Measurements from ENCODE around the gene RTN3. TPM values are rescaled to one million over a fixed set of nuclear protein-coding genes. Genes with fewer than 3 reads are reported as not detected.
A peak's percentile ranks its signal among the peaks of the same experiment; 100 is the strongest.

RTN3 gene
- total RNA-seq, 2 experiments from 2014 or later, result 34.0 to 69.3 TPM

DNA sequence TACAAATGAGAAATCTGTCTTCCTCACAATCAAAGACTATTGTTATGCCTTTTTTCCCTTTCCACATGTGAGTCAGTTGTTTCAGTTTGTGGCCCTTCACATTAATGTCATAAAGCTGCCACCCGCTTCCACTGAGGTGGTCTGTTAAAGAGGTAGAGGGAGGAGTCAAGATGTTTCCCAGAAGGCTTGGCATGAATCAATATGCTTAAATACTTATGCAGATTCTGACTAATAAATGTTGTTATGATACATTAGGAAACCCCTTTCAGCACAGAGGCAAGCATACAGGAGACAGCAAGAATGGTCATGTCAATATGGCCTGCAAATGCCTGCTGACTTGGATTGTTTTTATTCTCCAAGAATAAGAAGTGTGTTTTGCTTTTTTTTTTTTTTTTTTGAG lies 6.5 kb downstream of the RTN3 start:
- no peak overlapping the region for H3K4me3 ChIP-seq (ENCODE audit: low read depth, low read length, poor library complexity, severe bottlenecking)
- H3K4me1 ChIP-seq (ENCODE audit: insufficient read depth, low read length, poor library complexity, severe bottlenecking), result peaks cover 9% of the 10 kb centered on the region
- ChIA-PET CTCF (ENCODE audit: unreplicated experiment) (no interaction called here), POLR2A (no interaction called here)
- H4K20me1 ChIP-seq (ENCODE audit: insufficient read depth, low read length), result peaks cover 5% of the 10 kb centered on the region
- TF ChIP-seq, protein P1, sequence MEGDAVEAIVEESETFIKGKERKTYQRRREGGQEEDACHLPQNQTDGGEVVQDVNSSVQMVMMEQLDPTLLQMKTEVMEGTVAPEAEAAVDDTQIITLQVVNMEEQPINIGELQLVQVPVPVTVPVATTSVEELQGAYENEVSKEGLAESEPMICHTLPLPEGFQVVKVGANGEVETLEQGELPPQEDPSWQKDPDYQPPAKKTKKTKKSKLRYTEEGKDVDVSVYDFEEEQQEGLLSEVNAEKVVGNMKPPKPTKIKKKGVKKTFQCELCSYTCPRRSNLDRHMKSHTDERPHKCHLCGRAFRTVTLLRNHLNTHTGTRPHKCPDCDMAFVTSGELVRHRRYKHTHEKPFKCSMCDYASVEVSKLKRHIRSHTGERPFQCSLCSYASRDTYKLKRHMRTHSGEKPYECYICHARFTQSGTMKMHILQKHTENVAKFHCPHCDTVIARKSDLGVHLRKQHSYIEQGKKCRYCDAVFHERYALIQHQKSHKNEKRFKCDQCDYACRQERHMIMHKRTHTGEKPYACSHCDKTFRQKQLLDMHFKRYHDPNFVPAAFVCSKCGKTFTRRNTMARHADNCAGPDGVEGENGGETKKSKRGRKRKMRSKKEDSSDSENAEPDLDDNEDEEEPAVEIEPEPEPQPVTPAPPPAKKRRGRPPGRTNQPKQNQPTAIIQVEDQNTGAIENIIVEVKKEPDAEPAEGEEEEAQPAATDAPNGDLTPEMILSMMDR (conservative IDR thresholded peaks at IDR 0.05; ENCODE audit: low read length), result no peak
- no peak for TF ChIP-seq EZH2phosphoT487 (IDR thresholded peaks at IDR 0.05; ENCODE audit: borderline replicate concordance, low read depth, low read length)
- H3K9me2 ChIP-seq (ENCODE audit: insufficient read depth, low read length), result no peaks in the 10 kb centered on the region
- H3K36me3 ChIP-seq (ENCODE audit: insufficient read depth, low read length), result peaks cover 9% of the 10 kb centered on the region; the same call in 1 of the 2 replicates
- H2AFZ ChIP-seq (ENCODE audit: low read length), result no peak overlapping the region
- no peaks in the 10 kb centered on the region for H3K9me3 ChIP-seq (ENCODE audit: low read length)
- H3K79me2 ChIP-seq (ENCODE audit: insufficient read depth, low read depth, low read length), result peaks cover 72% of the 10 kb centered on the region
- H3K4me2 ChIP-seq (ENCODE audit: low read length), result no peak overlapping the region
- no peak for DNase-seq (ENCODE audit: low spot score)
- H3K27ac ChIP-seq (ENCODE audit: low read depth, low read length, poor library complexity, severe bottlenecking), result no peak overlapping the region
- BruUV-seq (replicated peaks), result no TSS peak
- intact Hi-C loops (cut with micrococcal nuclease; ENCODE audit: unreplicated experiment), result no loop called here

DNA sequence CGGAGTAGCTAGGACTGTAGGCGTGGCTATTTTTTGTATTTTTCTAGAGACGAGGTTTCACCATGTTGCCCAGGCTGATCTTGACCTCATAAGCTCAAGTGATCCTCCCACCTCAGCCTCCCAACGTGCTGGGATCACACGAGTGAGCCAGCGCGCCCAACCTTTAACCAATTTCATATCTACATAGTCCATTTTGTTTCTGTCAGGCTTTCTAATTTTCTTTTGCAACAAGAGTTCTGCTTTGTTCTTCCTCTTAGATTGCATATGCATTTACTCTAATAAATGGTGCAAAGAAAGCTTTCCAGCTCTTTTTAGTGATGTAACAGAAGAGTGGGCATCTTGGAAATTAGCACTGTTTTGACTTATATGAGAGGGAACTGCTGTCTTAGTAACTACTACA lies 13.3 kb downstream of the RTN3 start:
- Histone ChIP-seq H3K4me1 (ENCODE audit: insufficient read depth, low read length, poor library complexity, severe bottlenecking) (peaks cover 18% of the 10 kb centered on the region), H3K9me3 (ENCODE audit: low read length) (no peaks in the 10 kb centered on the region), H3K4me3 (ENCODE audit: low read depth, low read length, poor library complexity, severe bottlenecking) (no peak overlapping the region), H3K4me2 (ENCODE audit: low read length) (no peak overlapping the region), H4K20me1 (ENCODE audit: insufficient read depth, low read length) (peaks cover 5% of the 10 kb centered on the region), H3K9me2 (ENCODE audit: insufficient read depth, low read length) (no peaks in the 10 kb centered on the region), H3K27ac (ENCODE audit: low read depth, low read length, poor library complexity, severe bottlenecking) (no peak overlapping the region), H3K36me3 (ENCODE audit: insufficient read depth, low read length) (no peaks in the 10 kb centered on the region), H3K79me2 (ENCODE audit: insufficient read depth, low read depth, low read length) (peaks cover 27% of the 10 kb centered on the region; the same call in 1 of the 2 replicates), H2AFZ (ENCODE audit: low read length) (no peak overlapping the region)
- intact Hi-C loops (cut with micrococcal nuclease; ENCODE audit: unreplicated experiment), result no loop called here
- TF ChIP-seq, protein P1 (conservative IDR thresholded peaks at IDR 0.05; ENCODE audit: low read length), result no peak
- TF ChIP-seq EZH2phosphoT487 (IDR thresholded peaks at IDR 0.05; ENCODE audit: borderline replicate concordance, low read depth, low read length), result no peak
- POLR2A ChIA-PET, result interaction anchor here (0.7 to 1.0 kb wide), 2 partner anchors 13 to 24 kb away, joined by 3 read pairs; no protein-coding TSS in a partner anchor
- no TSS peak for BruUV-seq (replicated peaks)
- CTCF ChIA-PET (ENCODE audit: unreplicated experiment), result no interaction called here
- no peak for DNase-seq (ENCODE audit: low spot score)

DNA sequence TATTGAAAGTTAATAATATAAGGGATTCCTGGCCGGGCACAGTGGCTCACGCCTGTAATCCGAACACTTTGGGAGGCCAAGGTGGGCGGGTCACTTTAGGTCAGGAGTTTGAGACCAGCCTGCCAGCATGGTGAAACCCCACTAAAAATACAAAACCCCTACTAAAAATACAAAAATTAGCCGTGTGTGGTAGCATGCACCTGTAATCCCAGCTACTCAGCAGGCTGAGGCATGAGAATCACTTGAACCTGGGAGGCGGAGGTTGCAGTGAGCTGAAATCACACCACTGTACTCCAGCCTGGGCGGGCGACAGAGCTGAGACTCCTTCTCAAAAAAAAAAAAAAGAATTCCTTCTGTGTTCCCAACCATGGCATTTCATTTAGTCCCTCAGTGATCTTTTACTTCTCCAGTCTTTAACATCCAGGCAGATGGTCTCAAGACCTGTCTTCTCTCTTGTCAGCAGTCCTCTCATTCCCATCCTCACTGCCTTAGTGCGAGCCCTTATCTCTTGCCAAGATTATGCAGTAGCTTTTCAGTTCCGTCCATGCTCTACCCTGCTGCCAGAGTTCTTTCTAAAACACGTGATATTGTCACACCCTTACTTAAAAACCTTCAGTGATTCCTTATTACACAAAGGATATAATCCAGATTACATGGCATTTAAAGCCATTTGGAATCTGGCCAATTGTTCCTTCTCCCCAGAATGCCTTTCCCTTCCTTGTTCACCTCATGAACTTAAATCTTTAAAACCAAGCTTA lies 17.9 kb downstream of the RTN3 start:
- no peak overlapping the region for H3K4me3 ChIP-seq (ENCODE audit: low read depth, low read length, poor library complexity, severe bottlenecking)
- H2AFZ ChIP-seq (ENCODE audit: low read length), result no peak overlapping the region
- H3K79me2 ChIP-seq (ENCODE audit: insufficient read depth, low read depth, low read length), result peaks cover 40% of the 10 kb centered on the region
- H3K27ac ChIP-seq (ENCODE audit: low read depth, low read length, poor library complexity, severe bottlenecking), result no peak overlapping the region
- H3K9me2 ChIP-seq (ENCODE audit: insufficient read depth, low read length), result no peaks in the 10 kb centered on the region
- ChIA-PET CTCF (ENCODE audit: unreplicated experiment) (no interaction called here), POLR2A (interaction anchor here (0.8 to 1.6 kb wide), 4 partner anchors 9 to 72 kb away, joined by 3 to 4 read pairs (median 3); no protein-coding TSS in a partner anchor)
- peaks cover 28% of the 10 kb centered on the region for H3K4me1 ChIP-seq (ENCODE audit: insufficient read depth, low read length, poor library complexity, severe bottlenecking)
- H4K20me1 ChIP-seq (ENCODE audit: insufficient read depth, low read length), result no peaks in the 10 kb centered on the region
- DNase-seq (ENCODE audit: low spot score), result no peak
- no peaks in the 10 kb centered on the region for H3K9me3 ChIP-seq (ENCODE audit: low read length)
- no TSS peak for BruUV-seq (replicated peaks)
- TF ChIP-seq, protein P1 (conservative IDR thresholded peaks at IDR 0.05; ENCODE audit: low read length), result no peak
- no peak for TF ChIP-seq EZH2phosphoT487 (IDR thresholded peaks at IDR 0.05; ENCODE audit: borderline replicate concordance, low read depth, low read length)
- intact Hi-C loops (cut with micrococcal nuclease; ENCODE audit: unreplicated experiment), result no loop called here
- peaks cover 10% of the 10 kb centered on the region for H3K36me3 ChIP-seq (ENCODE audit: insufficient read depth, low read length)
- peak overlapping the region; percentile 49 for H3K4me2 ChIP-seq (ENCODE audit: low read length)

All from OCI-LY7 (cell line).